ENCODE results near the gene ARID4B. TPM values are rescaled to one million over a fixed set of nuclear protein-coding genes. Genes with fewer than 3 reads are reported as not detected.
A peak's percentile ranks its signal among the peaks of the same experiment; 100 is the strongest.
"Not testable (repeated sequence)": the region's sequence is repeated elsewhere in the genome, so short reads cannot be mapped to it uniquely, and the experiment has no call there.

Gene ARID4B
- total and polyA plus RNA-seq, 7 experiments from 2014 or later, result 60.8 to 124 (median 86.3) TPM

DNA sequence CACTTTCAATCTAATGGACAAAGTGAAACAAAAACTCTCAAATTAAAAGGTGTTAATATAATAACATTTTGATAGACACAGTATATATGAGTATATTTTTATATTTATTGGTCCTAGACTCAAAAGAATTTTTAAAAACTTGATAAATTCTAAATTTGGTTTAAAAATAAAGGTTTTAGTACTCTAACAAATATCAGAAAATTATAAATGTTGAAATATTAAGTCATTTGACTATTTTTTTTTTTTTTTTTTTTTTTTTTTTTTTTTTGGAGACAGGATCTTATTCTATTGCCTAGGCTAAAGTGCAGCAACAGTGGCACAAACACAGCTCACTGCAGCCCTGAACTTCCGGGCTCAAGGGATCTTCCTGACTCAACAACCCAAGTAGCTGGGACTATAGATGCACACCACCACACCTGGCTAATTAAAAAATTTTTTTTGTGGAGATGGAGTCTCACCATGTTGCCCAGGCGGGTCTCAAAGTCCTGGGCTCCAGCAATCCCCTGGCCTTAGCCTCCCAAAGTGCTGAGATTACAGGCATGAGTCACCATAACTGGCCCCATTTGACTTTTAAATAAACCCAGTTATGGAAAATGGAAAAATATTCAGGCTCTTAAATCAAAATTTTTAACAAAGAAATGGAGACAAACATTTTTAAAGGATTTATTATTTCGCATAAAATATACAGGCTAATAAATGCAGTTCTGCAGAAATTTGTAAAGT lies 106.2 kb downstream of the ARID4B start:
- POLR2A ChIA-PET, result no interaction called here

GRCh38 chr1:235215453-235215852 lies 112.5 kb downstream of the ARID4B start:
- Mint-ChIP-seq H3K27me3 (no peaks in the 10 kb centered on the region), H3K36me3 (peaks cover 4 to 31% (median 19%) of the 10 kb centered on the region in 5 donors), H3K9me3 (peaks cover 0 to 3% (median 0%) of the 10 kb centered on the region in 11 donors), H3K27ac (peak overlapping the region in 4 of 9 donors; percentile 47 to 76 (median 64)), H3K4me3 (no peak overlapping the region), H3K4me1 (peaks cover 7 to 43% (median 17%) of the 10 kb centered on the region in 7 donors)
- H3K9me3 ChIP-seq (ENCODE audit: control insufficient read depth in 2 of 3, low read length in 3 of 3), result no peaks in the 10 kb centered on the region
- POLR2A ChIA-PET, result interaction anchor here (0.6 kb wide), 2 partner anchors 10 to 23 kb away, joined by 3 read pairs; no protein-coding TSS in a partner anchor
- H3K36me3 ChIP-seq (ENCODE audit: control insufficient read depth in 2 of 3, insufficient read depth in 3 of 3, low read length in 3 of 3), result peaks cover 0 to 34% (median 0%) of the 10 kb centered on the region in 3 experiments
- no peaks in the 10 kb centered on the region for H3K4me1 ChIP-seq (ENCODE audit: control insufficient read depth in 2 of 2, insufficient read depth in 2 of 2, low read length in 2 of 2)
- no peak overlapping the region for H3K4me3 ChIP-seq (ENCODE audit: low read length)
- no peak overlapping the region for H3K27ac ChIP-seq (ENCODE audit: low read depth, low read length)
- ATAC-seq (no peak), DNase-seq (no peak)
- intact Hi-C loops (cut with micrococcal nuclease), result no loop called here
- CTCF ChIA-PET, result no interaction called here
- H3K27me3 ChIP-seq (ENCODE audit: control insufficient read depth in 2 of 2, insufficient read depth in 2 of 2, low read length in 2 of 2), result no peaks in the 10 kb centered on the region

More for the DNA sequence above, 106.2 kb downstream of the ARID4B start:
- intact Hi-C loops (cut with micrococcal nuclease), result no loop called here
- ATAC-seq, result no peak
- Mint-ChIP-seq H3K4me3 (no peak overlapping the region), H3K27ac (peak overlapping the region in 1 of 9 donors; percentile 25), H3K36me3 (peaks cover 0 to 14% (median 7%) of the 10 kb centered on the region in 5 donors), H3K27me3 (no peaks in the 10 kb centered on the region), H3K4me1 (peaks cover 1 to 19% (median 7%) of the 10 kb centered on the region in 7 donors), H3K9me3 (no peaks in the 10 kb centered on the region)
- DNase-seq, result no peak
- Histone ChIP-seq H3K27ac (ENCODE audit: low read depth, low read length) (no peak overlapping the region), H3K9me3 (ENCODE audit: control insufficient read depth in 2 of 3, low read length in 3 of 3) (no peaks in the 10 kb centered on the region), H3K36me3 (ENCODE audit: control insufficient read depth in 2 of 3, insufficient read depth in 3 of 3, low read length in 3 of 3) (peaks cover 0 to 39% (median 0%) of the 10 kb centered on the region in 3 experiments), H3K27me3 (ENCODE audit: control insufficient read depth in 2 of 2, insufficient read depth in 2 of 2, low read length in 2 of 2) (no peaks in the 10 kb centered on the region), H3K4me1 (ENCODE audit: control insufficient read depth in 2 of 2, insufficient read depth in 2 of 2, low read length in 2 of 2) (no peaks in the 10 kb centered on the region), H3K4me3 (ENCODE audit: low read length) (no peak overlapping the region)
- CTCF ChIA-PET, result no interaction called here

DNA sequence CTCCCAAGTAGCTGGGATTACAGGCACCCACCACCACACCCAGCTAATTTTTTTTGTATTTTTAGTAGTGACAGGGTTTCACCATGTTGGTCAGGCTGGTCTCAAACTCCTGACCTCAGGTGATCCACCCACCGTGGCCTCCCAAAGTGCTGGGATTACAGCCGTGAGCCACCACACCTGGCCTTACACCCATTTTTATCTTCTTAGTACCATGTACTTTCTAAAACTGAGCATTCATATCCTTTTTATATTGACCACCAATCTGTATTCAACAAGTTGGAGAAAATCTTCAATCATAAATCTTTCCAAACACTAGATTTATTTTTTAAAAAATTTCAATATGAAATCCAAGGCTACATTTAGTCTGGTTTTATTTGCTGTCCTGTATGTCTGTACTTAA lies 113.0 kb downstream of the ARID4B start:
- H3K9me3 Mint-ChIP-seq; DNase-seq; ATAC-seq; H3K4me1 ChIP-seq (ENCODE audit: control insufficient read depth in 2 of 2, insufficient read depth in 2 of 2, low read length in 2 of 2); H3K4me3 ChIP-seq (ENCODE audit: low read length); H3K27me3 ChIP-seq (ENCODE audit: control insufficient read depth in 2 of 2, insufficient read depth in 2 of 2, low read length in 2 of 2); H3K27ac ChIP-seq (ENCODE audit: low read depth, low read length); intact Hi-C loops (cut with micrococcal nuclease); POLR2A ChIA-PET; H3K4me3 Mint-ChIP-seq; CTCF ChIA-PET; H3K27me3 Mint-ChIP-seq; H3K9me3 ChIP-seq (ENCODE audit: control insufficient read depth in 2 of 3, low read length in 3 of 3): not testable (repeated sequence)
- peaks cover 0 to 37% (median 0%) of the 10 kb centered on the region in 3 experiments for H3K36me3 ChIP-seq (ENCODE audit: control insufficient read depth in 2 of 3, insufficient read depth in 3 of 3, low read length in 3 of 3)
- peak overlapping the region in 3 of 9 donors; percentile 32 to 86 (median 70) for H3K27ac Mint-ChIP-seq
- peaks cover 7 to 43% (median 15%) of the 10 kb centered on the region in 7 donors for H3K4me1 Mint-ChIP-seq
- H3K36me3 Mint-ChIP-seq, result peaks cover 4 to 34% (median 17%) of the 10 kb centered on the region in 5 donors

DNA sequence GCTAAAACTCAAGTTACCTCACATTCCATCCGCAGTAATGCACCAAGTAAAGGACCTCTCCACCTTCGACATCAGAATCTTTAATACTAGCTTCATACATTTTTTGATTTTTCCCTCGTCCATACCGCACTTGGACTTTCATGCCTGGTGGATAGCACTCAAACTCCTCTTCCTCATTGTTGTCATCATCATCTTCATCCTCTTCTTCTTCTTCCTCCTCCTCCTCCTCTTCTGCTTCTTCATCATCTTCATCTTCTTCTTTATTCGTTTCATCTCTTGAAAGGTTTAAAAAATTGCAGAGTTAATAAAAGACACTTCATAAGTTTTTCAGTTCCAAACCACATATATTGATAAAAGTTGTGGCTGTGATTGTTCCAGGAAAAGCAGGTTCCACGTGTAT lies 114.2 kb downstream of the ARID4B start:
- DNase-seq (no peak), ATAC-seq (no peak)
- peak overlapping the region in 3 of 10 donors; percentile 2 to 44 (median 38) for H3K4me3 Mint-ChIP-seq
- H3K4me3 ChIP-seq (ENCODE audit: low read length), result no peak overlapping the region
- peaks cover 0 to 3% (median 0%) of the 10 kb centered on the region in 11 donors for H3K9me3 Mint-ChIP-seq
- CTCF ChIA-PET, result interaction anchor here (0.6 kb wide), 1 partner anchor 254 kb away, joined by 3 read pairs; no protein-coding TSS in a partner anchor
- H3K9me3 ChIP-seq (ENCODE audit: control insufficient read depth in 2 of 3, low read length in 3 of 3), result no peaks in the 10 kb centered on the region
- peak overlapping the region; percentile 19 to 83 (median 73) for H3K27ac Mint-ChIP-seq
- peaks cover 4 to 29% (median 13%) of the 10 kb centered on the region in 5 donors for H3K36me3 Mint-ChIP-seq
- H3K27ac ChIP-seq (ENCODE audit: low read depth, low read length), result no peak overlapping the region
- POLR2A ChIA-PET, result no interaction called here
- peaks cover 7 to 43% (median 15%) of the 10 kb centered on the region in 7 donors for H3K4me1 Mint-ChIP-seq
- no peaks in the 10 kb centered on the region for H3K27me3 ChIP-seq (ENCODE audit: control insufficient read depth in 2 of 2, insufficient read depth in 2 of 2, low read length in 2 of 2)
- peaks cover 0 to 38% (median 0%) of the 10 kb centered on the region in 3 experiments for H3K36me3 ChIP-seq (ENCODE audit: control insufficient read depth in 2 of 3, insufficient read depth in 3 of 3, low read length in 3 of 3)
- no peaks in the 10 kb centered on the region for H3K27me3 Mint-ChIP-seq
- intact Hi-C loops (cut with micrococcal nuclease), result no loop called here
- no peaks in the 10 kb centered on the region for H3K4me1 ChIP-seq (ENCODE audit: control insufficient read depth in 2 of 2, insufficient read depth in 2 of 2, low read length in 2 of 2)

DNA sequence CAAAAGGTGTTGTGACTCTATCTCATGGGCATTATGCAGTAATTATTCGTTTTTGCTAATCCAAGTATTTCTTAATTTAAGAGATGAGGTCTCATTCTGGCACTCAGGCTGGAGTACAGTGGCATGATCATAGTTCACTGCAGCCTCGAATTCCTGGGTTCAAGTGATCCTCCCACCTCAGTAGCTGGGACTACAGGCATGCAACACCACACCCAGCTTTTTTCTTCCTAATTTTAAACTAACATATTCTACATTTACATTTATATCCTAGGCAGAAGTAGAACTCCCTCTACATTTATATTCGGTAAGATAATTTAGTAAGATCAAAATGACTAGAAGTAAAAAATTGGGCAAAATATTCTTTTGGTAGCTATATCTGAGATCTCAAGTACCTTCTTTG lies 116.5 kb downstream of the ARID4B start:
- Histone ChIP-seq H3K4me1 (ENCODE audit: control insufficient read depth in 2 of 2, insufficient read depth in 2 of 2, low read length in 2 of 2) (peaks cover 0 to 15% of the 10 kb centered on the region in 2 donors), H3K27ac (ENCODE audit: low read depth, low read length) (no peak overlapping the region), H3K9me3 (ENCODE audit: control insufficient read depth in 2 of 3, low read length in 3 of 3) (no peaks in the 10 kb centered on the region), H3K36me3 (ENCODE audit: control insufficient read depth in 2 of 3, insufficient read depth in 3 of 3, low read length in 3 of 3) (peaks cover 0 to 37% (median 0%) of the 10 kb centered on the region in 3 experiments), H3K27me3 (ENCODE audit: control insufficient read depth in 2 of 2, insufficient read depth in 2 of 2, low read length in 2 of 2) (no peaks in the 10 kb centered on the region), H3K4me3 (ENCODE audit: low read length) (no peak overlapping the region)
- Mint-ChIP-seq H3K36me3 (peaks cover 4 to 24% (median 13%) of the 10 kb centered on the region in 5 donors), H3K4me3 (no peak overlapping the region), H3K9me3 (peaks cover 0 to 3% (median 0%) of the 10 kb centered on the region in 11 donors), H3K4me1 (peaks cover 18 to 46% (median 28%) of the 10 kb centered on the region in 7 donors), H3K27ac (peak overlapping the region in 6 of 9 donors; percentile 40 to 77 (median 56)), H3K27me3 (no peaks in the 10 kb centered on the region)
- no peak for DNase-seq
- POLR2A ChIA-PET, result interaction anchor here (1.0 to 2.1 kb wide), 2 partner anchors 27 to 51 kb away, joined by 4 to 6 read pairs; partner anchors contain the start of gene RBM34
- intact Hi-C loops (cut with micrococcal nuclease), result no loop called here
- CTCF ChIA-PET, result no interaction called here
- no peak for ATAC-seq

DNA sequence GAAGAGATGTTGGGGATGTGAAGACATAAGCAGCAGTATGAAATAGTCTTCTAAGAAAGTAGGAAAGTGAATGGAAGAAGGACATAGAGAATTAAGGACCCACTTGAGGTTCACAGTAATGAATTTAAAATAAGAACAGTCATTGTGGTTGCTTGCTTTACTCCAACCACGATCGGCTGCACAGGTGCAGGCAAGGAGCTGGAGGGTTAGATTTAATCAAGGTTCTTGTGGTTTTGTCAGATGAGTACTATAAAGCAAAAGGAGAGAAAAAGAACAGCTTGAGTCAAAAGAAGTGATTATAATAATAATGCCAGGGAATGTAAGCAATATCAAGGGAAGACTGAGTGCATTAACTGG lies 120.8 kb downstream of the ARID4B start:
- intact Hi-C loops (cut with micrococcal nuclease), result loop anchor here (1.0 to 5.0 kb wide), 6 partner anchors 14 to 210 kb away; partner anchors contain the start of genes ARID4B (in 2 of the 2), GGPS1 (in 2 of the 2) and RBM34 (in 1 of the 2)
- peaks cover 0 to 18% of the 10 kb centered on the region in 2 donors for H3K4me1 ChIP-seq (ENCODE audit: control insufficient read depth in 2 of 2, insufficient read depth in 2 of 2, low read length in 2 of 2)
- ChIA-PET CTCF (interaction anchor here (0.6 kb wide), 1 partner anchor 818 kb away, joined by 6 read pairs; no protein-coding TSS in a partner anchor), POLR2A (interaction anchor here (1.0 to 2.3 kb wide), 3 partner anchors 47 to 82 kb away, joined by 3 to 16 read pairs (median 3); partner anchors contain the start of gene RBM34)
- H3K36me3 Mint-ChIP-seq, result peaks cover 0 to 18% (median 10%) of the 10 kb centered on the region in 5 donors
- H3K27ac Mint-ChIP-seq, result peak overlapping the region; percentile 43 to 89 (median 85)
- H3K36me3 ChIP-seq (ENCODE audit: control insufficient read depth in 2 of 3, insufficient read depth in 3 of 3, low read length in 3 of 3), result peaks cover 0 to 25% (median 0%) of the 10 kb centered on the region in 3 experiments
- no peaks in the 10 kb centered on the region for H3K27me3 ChIP-seq (ENCODE audit: control insufficient read depth in 2 of 2, insufficient read depth in 2 of 2, low read length in 2 of 2)
- H3K9me3 Mint-ChIP-seq, result no peaks in the 10 kb centered on the region
- peak in 7 of 9 donors; percentile 49 to 74 (median 61) for DNase-seq
- peaks cover 18 to 43% (median 33%) of the 10 kb centered on the region in 7 donors for H3K4me1 Mint-ChIP-seq
- peak overlapping the region; percentile 36 for H3K27ac ChIP-seq (ENCODE audit: low read depth, low read length)
- H3K9me3 ChIP-seq (ENCODE audit: control insufficient read depth in 2 of 3, low read length in 3 of 3), result no peaks in the 10 kb centered on the region
- H3K4me3 Mint-ChIP-seq, result peak overlapping the region; percentile 8 to 77 (median 60)
- no peaks in the 10 kb centered on the region for H3K27me3 Mint-ChIP-seq
- peak; percentile 95 for ATAC-seq
- no peak overlapping the region for H3K4me3 ChIP-seq (ENCODE audit: low read length)

Data from naive thymus-derived CD4-positive, alpha-beta T cell (primary cell).